Fibroblast of mammary gland (primary cell): ENCODE results near the gene MED17.

Experiments
- DNase-seq: peaks from one replicate; pipeline ENCODE4 v3.0.0-alpha.2; 2010; ENCODE audit warnings: low read depth
- H3K4me3 ChIP-seq: 2 replicates; pipeline ENCODE4 v1.5.1; 2011; ENCODE audit warnings: low read depth, mild to moderate bottlenecking, low read length, moderate library complexity; ENCODE audit not compliant: control insufficient read depth
- TF ChIP-seq, protein P1 (sequence below): conservative IDR thresholded peaks from 2 replicates; pipeline ENCODE4 v1.5.1; 2011; ENCODE audit warnings: low read depth, low read length, inconsistent platforms; ENCODE audit not compliant: control insufficient read depth, insufficient read depth

Gene MED17

GRCh38 chr11:93822359-93822758 lies 38.3 kb downstream of the MED17 start:
- H3K4me3 ChIP-seq: no peak overlapping the region
- TF ChIP-seq, protein P1, sequence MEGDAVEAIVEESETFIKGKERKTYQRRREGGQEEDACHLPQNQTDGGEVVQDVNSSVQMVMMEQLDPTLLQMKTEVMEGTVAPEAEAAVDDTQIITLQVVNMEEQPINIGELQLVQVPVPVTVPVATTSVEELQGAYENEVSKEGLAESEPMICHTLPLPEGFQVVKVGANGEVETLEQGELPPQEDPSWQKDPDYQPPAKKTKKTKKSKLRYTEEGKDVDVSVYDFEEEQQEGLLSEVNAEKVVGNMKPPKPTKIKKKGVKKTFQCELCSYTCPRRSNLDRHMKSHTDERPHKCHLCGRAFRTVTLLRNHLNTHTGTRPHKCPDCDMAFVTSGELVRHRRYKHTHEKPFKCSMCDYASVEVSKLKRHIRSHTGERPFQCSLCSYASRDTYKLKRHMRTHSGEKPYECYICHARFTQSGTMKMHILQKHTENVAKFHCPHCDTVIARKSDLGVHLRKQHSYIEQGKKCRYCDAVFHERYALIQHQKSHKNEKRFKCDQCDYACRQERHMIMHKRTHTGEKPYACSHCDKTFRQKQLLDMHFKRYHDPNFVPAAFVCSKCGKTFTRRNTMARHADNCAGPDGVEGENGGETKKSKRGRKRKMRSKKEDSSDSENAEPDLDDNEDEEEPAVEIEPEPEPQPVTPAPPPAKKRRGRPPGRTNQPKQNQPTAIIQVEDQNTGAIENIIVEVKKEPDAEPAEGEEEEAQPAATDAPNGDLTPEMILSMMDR: no peak
- no peak for DNase-seq

DNA sequence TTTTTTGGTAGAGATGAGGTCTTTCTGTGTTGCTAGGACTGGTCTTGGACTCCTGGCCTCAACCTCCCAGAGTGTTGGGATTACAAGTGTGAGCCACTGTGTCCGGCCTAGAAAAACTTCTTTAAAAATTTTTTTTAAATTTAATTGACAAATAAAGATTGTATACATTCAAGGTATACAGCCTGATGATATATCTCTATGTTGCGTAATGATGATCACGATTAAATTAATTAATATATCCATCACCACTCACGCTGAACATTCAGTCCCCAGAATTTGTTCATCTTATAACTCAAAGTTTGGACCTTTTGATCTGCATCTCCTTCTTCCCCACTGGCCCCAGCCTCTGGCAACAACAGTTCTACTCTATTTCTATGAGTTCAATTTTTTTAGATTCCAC lies 39.1 kb downstream of the MED17 start:
- TF ChIP-seq, protein P1: no peak
- H3K4me3 ChIP-seq: no peak overlapping the region
- DNase-seq: no peak

DNA sequence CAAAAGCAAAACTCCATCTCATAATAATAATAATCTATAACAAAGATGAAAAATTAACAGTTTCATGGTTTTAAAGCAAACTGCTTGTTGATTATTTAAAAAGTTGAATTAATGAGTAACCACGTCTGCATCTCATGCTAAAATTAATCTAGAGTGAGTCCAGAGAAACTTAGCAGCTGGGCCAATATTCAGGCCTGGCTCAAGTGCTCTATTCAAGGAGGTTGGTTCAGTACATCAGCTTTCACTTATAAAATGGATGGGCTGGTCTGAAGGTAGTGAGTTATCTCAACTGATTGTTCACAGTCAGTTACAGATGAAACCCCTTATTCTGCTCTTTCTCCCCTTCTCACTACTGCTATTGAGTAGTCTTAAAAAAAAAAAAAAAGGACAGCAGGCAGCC lies 43.3 kb downstream of the MED17 start:
- TF ChIP-seq, protein P1: no peak
- H3K4me3 ChIP-seq: no peak overlapping the region
- no peak for DNase-seq

DNA sequence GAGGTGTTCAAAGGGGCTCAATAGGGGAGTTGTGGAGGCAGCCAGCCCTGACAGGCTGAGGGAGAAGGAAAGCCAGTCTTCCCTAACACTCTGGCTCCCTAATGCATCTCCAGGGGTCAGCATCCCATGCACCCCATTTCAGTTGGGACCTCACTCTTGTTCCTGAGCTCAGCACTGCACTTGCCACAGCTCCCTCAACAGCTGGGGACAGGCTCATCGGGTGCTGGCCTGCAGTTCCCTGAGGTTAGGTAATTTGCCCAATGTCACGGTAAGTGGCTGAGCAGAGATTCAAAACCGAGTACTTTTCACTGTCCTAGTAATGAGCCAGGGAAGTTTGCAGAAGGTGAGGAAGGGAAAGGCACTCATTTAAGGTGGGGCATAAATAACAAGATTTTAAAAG lies 45.5 kb downstream of the MED17 start:
- TF ChIP-seq, protein P1: no peak
- no peak for DNase-seq
- no peak overlapping the region for H3K4me3 ChIP-seq

GRCh38 chr11:93831343-93832127 lies 47.5 kb downstream of the MED17 start:
- DNase-seq: no peak
- TF ChIP-seq, protein P1: no peak
- no peak overlapping the region for H3K4me3 ChIP-seq

GRCh38 chr11:93832780-93833179 lies 48.7 kb downstream of the MED17 start:
- no peak for DNase-seq
- TF ChIP-seq, protein P1: no peak

More at GRCh38 chr11:93832780-93833179, 48.7 kb downstream of the MED17 start:
- H3K4me3 ChIP-seq: no peak overlapping the region
